NCI-H2227 (cell line): ENCODE data around the gene ETV6.
A peak's percentile ranks its signal among the peaks of the same experiment; 100 is the strongest.

ENCODE experiments used
- DNase-seq: peaks from one replicate; lab custom pipeline; 2025; ENCODE audit not compliant: unreplicated experiment; lab: John Stamatoyannopoulos, UW

ETV6 gene

DNA sequence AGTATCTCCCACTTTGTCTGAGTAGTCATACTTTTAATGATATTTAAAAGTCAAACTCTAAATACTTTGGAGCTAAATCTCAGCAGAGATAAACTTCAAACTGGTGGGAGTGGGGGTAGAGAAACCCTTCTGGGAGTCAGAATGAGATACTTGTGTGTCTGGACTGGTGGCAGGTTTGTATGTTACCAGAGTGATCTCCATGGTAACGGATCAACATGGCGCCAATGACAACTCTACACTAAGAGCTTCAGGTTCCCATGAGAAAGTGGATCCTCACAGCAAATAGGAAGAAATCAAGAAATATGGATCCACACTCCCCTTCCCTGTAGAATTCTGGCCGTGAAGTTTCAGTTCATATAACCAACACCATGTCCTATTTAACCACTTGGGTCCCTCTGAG is 121.9 kb downstream of the ETV6 start:
- no peak for DNase-seq

DNA sequence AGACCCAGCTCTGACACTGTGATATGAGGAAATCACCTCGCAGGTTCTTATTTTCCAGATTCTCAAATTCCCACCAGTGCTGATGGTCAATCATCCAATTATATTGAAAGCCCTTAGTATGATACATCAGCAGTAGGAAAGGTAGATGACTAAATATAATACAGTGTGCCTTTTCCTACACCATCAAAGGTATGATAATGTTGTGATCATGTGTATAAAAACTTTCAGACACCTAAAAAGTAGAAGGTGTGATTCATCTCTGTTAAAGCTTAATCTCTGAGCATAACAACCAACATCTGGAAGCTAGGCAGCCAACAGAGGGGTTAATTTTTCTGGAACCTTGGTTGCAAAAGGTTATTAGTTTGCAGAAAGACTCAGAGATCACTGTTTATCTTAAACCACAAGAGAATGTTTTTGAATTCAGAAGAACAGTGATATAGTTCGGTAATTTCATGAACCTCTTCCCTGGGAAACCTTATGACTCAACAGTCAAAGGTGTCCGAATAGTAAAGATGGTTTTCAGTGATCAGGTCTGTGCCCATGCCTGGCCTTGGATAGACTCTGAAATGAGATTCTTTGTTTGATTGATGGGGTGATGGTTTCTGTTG is 122.5 kb downstream of the ETV6 start:
- no peak for DNase-seq

DNA sequence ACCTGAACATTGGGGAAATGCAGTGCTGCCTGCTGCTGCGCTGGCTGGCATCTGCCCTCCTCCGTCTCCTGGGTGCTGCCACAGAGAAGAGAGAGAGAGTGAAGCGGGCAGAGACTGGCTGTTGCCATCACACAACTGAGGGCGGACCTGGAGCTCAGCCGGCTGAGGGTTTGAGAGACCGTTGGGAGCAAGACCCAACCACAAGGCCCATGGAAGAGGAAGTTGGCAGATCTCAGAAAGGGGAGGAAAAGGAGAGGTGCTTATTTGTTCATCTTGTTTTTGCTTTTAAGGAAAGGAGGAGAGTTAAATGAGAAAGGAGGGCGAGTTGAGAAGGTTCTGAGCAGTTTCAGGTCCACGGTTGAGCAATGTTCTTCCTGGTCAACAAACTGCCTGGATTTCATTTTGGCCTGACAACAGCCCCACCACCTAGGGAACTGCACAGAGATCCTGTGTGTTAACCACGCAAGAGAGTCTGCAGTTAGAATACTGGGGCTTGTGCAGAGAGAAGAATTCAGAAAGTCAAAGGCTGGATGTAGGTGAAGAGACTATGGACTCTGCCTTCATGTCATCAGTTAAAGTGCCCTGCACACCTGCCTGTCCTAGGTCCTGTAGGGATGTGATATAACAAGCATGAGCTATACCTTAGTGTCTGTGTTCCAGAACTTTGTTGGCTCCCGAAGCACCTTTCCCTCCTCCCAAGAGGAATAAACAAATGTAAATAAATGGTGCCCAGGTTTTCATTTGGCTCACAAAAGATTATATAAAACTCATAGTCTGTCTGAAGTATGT is 124.6 kb downstream of the ETV6 start:
- DNase-seq: no peak

- DNase-seq: no peak
These were observed 125.3 kb downstream of the ETV6 start for GRCh38 chr12:11774821-11775220.

GRCh38 chr12:11776316-11776715 is 126.8 kb downstream of the ETV6 start:
- DNase-seq: no peak

DNA sequence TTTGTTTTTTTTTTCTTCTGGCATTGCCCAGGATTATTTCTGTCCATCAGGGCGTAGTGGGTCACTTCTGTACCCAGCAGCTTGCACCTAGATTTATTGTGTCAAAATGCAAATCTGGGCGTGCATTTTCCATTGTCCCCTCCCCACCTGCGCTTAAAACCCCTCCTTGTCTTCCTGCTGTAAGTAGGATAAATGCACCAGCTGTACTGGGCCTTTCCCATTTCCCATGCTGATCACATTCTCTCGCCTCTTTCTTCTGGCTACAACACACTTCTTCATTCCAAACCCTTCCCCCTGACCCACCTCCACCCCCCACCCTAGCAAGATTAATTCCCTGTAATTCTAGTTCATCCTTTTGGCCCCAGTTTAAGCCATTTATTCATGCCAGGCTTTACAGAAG is 128.0 kb downstream of the ETV6 start:
- DNase-seq: no peak

GRCh38 chr12:11777962-11778361 is 128.5 kb downstream of the ETV6 start:
- DNase-seq: no peak

GRCh38 chr12:11778713-11779685 is 129.5 kb downstream of the ETV6 start:
- DNase-seq: no peak

DNA sequence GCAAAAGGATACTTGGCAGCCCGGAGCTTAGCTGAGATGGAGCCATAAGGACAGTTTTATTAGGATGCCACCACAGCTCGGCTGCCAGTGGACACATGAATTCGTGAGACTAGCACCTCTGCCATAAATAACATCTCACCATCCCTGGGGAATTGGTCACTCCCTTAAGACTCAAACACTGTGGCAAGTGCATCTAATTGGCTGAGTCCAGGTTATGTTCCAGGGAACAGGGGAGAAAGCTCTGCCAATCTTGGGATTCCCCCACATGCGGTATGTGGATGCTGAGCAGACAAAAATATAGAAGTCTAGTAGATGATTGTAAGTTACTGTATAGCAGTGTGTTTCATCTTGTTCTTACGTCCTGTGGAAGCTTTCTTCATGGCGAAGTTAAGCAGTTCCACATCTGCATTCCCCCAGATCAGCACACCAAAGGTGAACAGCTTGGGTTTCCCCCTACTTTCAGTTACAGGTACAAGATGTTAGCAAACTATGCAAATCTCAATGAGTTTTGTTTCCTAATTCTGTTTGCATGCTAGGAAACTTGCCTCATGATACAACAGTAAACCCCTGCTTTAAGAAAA is 131.1 kb downstream of the ETV6 start:
- no peak for DNase-seq

DNA sequence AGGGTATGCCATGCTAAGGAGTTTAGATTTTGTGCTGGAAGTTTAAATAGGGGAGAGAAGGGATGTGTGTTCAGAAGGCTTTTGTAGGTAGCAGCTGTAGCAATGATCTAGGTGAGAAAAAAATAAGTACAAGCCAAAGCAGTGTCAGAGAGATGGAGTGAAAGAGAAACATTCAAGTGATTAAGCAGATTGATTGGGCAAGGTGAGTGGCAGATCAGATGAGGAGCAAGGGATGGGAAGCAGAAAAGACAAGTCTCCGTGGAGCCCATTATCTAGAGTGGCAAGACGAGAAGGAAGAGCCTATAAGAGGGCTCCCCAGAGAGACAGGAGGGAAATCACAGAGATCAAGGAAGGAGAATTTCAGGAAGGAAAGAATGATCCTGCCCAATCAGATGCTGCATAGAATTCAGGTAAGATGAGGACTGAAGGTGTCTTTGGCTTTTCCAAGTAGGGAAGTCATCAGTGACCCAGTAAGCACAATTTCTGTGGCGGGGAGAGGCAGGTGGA is 133.5 kb downstream of the ETV6 start:
- no peak for DNase-seq

DNA sequence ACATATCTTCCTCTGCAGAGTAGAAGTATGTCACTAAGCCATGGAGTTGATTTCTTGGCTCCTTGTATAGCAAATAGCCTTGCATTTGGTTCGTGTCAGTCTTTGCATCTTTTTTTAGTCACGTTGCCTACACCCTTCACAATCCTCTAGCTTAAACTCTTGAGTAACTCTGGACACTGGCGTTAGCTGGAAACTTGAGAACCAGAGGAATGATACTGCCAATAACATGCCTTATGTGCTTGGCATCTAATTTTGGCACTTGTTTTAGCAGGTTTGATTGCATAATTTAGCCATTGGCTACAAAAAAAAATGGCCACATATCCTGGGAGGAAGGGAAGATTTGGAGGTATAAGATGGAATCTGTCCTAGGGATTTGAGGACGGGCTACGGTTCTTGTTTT is 136.2 kb downstream of the ETV6 start:
- no peak for DNase-seq

- peak; percentile 41 for DNase-seq
These were observed 137.3 kb downstream of the ETV6 start for GRCh38 chr12:11786638-11787365.

- no peak for DNase-seq
These were observed 138.0 kb downstream of the ETV6 start for GRCh38 chr12:11787437-11787836.

DNA sequence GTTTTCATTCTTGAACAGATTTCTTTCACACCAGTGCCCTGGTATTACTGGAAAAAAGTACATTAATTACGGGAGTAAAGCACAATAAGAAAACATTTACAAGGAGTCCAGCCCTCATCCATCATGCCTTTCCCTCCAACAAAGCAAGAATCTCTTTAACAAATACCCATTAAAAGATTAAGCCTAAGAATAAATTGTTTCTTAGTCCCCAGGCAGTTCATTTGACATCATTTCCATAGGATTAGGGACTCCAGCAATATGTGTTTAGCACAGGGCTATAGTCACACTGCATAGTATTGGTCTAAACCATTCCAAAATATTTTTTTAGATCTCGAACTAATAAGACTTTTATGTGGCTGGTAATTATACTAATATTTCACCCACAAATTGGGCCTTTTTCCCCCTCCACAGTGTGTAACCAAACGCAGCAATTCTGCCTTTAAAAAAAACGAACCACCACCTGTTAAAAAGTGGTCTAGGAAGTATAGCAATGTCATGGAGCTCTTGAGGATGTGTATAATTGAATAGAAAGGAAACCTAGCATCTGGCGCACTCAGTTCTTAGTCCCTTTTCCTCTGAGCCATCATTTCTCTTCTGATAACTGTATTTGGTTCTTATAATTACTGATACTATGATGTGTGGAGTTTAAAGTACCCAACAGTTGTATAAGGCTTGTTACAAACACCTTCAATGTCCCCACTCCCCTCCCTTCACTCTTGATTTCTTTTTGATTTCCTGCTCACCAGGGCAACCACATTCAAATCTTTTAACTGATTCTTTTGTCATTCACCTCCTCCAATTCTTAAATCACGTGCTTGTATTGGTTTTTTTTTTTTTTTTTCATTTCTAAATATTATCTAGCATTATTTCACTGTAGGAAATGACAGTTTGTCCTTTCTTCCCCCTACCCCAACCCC is 138.7 kb downstream of the ETV6 start:
- DNase-seq: no peak

DNA sequence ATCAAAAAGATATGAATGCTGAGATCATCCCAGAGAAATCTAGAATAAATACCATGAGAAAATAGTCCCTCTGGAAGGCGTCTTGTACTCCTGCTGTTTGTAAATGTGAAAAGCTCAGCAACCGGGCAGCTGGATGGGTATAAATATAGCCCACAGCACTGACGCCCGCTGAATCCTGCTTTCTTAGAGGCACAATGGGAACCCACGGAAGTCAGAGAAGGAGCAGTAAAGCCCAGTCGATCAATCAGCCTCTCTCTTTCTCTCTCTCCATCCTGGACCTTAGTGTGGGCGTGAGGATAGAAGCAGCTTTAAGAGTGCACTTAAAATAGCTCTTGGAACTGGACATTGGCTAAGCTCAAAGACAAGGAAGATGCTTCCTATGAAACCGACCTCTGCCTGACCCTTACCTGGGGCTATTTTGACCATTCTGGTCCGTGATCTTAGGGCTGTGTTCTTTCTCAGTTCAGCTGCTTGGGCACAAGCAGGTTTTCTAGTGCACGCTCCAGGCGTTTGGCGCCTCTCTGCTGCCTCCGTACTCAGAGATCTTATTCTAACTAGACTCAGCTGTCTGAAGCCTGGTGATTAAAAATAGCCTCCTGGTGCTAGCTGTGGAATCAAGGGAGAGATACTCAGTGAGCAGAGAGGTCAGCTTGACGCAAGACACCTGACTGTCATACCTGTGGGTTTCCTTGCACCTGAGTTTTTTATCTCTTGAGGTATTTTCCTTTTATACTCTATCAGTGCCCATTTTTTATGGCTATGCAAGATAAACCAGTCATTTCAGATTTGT is 144.6 kb downstream of the ETV6 start:
- peak; percentile 22 for DNase-seq

- DNase-seq: no peak
These were observed 145.3 kb downstream of the ETV6 start for GRCh38 chr12:11794751-11795150.

DNA sequence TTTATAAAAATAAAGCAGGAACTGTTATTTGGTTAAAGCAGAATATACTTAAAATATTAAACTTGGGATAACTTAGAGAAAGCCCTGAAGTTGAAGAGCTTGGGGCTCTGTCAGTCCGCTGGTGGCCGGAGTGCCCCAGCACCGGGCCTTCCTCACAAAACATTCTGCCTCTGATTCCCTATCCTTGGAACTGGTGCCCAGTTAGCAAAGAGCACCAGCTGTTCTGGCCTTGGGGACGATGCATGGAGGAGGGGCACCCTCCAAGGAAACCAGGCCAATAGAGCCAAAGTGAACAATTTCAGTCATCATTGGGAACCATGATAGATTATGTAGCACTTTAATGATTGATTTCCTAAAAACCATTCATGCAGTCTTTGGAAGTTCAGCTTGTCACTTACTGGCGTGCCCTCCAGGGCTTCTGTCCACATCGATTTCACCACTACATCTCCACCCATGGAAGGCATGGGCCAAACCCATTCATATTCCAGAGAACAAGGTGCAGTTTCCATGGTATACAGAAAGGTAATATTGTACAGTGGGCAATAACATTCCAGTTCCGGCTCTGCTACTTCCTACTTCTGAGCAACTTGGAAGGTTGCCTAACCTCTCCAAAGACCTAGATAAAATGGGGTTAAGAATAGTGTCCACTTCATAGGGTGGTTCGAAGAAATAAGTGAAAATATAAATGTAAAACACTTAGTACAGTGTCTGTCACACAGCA is 145.9 kb downstream of the ETV6 start:
- DNase-seq: no peak

DNA sequence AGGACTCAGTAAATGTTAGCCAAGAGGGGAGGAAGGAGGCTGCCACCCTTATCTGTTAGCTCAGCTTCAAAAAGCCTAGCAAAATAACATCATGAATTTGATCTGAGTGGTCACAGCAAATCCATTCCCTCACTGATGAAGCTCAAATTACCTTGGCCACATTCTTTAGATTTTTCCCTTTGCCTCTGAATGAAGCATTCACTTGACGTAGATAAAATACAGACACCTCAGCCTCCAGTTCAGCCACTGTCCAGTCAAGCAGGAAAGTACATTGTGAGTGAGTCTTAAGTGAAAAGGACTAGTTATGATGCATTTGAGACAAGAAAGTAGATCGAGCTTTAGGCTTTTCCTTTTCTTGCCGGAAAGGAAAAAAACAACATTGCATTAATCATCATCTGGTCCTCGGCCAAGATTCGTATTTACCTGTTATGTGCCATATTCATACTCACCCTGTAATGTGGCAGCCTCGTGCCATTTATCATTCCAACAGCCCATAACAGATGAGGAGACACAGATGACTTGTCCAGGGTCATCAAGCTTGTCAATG is 146.5 kb downstream of the ETV6 start:
- no peak for DNase-seq
